NCI-H2029 (cell line): ENCODE results near the gene CLDND2.

Experiments
- DNase-seq: peaks from one replicate; lab custom pipeline; 2025; lab: John Stamatoyannopoulos, UW

Gene CLDND2

GRCh38 chr19:51331193-51331592 lies 37.6 kb downstream of the CLDND2 start:
- no peak for DNase-seq

GRCh38 chr19:51330366-51330765 lies 38.4 kb downstream of the CLDND2 start:
- DNase-seq, result no peak

DNA sequence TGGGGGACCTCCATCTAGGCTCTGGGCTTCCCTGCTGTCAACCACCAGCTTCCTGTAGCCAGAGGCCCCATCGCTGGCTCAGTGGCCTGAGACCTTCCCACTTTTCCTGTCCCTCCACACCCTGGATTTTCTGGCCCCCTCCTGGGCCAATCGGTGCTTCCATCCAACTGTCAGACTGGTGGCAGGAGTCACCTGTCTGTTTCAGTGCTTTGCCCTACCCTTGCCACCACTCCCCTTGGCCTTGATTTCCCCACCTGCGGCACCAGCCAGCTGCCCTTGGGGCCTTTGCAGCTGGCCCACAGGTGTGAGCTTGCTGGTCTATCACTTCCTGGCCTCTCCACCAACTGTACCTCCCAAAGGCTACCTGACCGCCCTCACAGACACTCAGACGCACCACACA lies 39.4 kb downstream of the CLDND2 start:
- DNase-seq, result no peak

DNA sequence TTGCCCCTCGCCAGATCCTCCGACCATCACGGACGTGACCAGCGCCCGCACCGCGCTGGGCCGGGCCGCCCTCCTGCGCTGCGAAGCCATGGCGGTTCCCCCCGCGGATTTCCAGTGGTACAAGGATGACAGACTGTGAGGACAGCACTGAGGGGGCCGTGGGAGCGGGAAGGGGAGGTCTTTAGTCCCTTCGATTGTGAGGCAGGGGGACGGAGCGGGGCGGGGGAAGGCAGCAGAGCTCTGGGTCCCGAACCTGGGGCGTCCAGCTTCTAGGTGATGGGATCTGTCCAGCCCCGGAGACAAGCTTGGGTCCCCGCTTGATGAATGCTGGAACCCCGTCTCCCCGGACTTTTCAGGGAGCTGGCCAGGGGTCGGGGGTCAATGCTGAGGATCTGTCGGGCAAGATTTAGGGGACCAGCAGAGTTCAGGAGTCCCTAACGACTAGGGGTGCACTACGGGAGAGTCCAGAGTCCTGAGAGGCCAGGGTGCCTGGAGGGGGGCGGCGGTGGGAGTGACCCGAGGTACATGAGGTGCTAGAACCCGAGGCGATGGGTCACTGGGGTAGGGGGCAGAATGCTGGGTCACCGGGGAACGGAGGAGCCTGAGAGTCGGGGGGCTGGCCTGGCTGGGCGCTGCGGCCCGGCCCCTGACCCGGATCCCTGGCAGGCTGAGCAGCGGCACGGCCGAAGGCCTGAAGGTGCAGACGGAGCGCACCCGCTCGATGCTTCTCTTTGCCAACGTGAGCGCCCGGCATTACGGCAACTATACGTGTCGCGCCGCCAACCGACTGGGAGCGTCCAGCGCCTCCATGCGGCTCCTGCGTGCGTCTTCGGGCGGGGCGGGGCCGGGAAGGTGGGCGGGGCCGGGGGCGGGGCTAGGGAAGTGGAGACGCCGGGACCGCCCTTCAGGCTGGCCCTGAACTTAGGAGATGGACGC lies 41.5 kb downstream of the CLDND2 start:
- DNase-seq, result no peak

DNA sequence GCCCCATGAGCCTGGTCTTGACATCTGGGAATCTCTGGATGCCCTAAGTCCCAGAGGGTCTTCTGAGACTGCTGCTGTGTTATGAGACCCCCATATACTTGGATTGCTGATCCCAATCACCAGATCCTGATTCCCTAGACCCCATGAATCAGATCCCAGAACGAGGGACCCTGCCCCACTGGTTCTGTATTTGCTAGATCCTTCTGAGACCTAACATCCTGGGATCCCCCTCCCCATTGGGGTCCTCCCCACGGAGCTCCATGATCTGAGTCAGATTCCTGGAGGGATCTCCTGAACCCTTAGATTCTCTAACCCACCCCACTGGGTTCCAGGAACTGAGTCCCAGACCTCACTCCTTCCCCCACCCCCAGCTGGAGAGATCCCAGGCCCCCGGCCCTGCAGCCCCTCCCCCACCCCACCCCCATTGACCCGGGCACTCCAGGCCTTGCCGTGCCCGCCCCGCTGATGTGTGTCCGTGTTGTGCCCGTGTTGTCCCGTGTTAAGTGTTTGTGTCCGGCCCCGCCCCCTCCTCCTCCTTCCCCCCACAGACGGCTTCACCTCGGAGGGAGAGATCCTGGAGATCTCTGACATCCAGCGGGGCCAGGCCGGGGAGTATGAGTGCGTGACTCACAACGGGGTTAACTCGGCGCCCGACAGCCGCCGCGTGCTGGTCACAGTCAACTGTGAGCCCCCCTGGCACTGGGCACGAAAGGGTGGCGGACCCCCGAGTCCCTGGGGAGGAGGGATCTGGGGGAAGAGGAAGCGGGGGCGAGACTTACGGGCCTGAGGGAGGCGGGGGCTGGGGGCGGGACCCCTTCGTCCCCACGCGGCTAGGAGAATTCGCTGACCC lies 42.4 kb downstream of the CLDND2 start:
- DNase-seq, result no peak

DNA sequence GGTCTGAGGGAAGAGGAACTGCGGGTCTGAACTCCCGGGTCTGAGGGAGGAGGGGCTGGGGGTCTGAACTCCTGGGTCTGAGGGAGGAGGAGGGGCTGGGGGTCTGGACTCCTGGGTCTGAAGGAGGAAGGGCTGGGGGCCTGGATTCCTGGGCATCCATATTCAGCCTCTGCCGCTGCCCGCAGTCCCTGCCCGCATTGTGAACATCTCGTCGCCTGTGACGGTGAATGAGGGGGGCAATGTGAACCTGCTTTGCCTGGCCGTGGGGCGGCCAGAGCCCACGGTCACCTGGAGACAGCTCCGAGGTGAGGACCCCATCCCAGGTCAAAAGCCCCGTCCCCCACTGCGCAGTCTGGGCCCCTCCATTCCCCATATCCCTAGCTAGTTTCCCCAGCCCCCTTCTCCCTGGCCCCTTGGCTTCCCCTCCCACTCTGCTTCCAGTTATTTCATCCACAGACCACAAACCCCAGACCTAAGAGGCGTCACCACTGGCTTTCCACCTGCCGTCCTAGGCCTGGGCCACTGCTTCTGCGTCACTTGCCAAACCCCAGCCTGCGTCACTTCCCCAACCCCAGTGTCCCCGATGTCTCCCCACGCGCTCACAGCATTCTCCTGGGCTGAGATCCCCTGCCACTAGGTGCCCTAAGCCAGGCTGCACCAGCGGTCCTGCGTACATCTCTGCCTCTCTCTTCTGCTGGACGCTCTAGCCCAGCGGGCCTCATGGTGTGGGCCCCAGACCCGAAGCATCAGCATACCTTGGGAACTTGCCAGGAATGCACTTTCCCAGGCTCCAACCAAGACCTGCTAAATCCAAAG lies 43.4 kb downstream of the CLDND2 start:
- no peak for DNase-seq

- no peak for DNase-seq
These were observed 44.7 kb downstream of the CLDND2 start for GRCh38 chr19:51324167-51324481.

DNA sequence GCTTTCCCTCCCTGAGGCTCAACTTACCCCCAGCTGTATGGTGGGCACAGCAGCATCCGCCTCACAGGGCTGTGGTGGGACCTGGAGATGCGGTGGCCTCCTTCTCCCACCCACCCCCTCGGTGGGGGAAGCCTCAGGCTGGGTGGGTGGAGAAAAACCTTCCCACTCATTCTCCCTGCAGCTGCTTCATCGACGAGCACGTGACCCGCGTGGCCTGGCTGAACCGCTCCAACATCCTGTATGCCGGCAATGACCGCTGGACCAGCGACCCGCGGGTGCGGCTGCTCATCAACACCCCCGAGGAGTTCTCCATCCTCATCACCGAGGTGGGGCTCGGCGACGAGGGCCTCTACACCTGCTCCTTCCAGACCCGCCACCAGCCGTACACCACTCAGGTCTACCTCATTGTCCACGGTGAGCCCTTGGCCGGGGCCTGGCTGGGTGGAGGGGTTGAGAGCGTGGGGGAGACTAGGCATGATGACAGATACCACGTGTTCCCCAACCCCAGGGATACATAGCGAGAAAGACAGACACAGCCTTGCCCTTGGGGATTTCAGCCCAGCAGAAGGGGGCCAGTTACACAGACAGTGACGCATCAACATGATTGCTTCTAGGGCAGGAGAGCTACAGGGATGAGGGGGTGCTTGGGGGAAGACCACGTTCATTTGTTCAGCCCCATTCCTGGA lies 45.2 kb downstream of the CLDND2 start:
- no peak for DNase-seq

GRCh38 chr19:51321799-51322198 lies 47.0 kb downstream of the CLDND2 start:
- no peak for DNase-seq

GRCh38 chr19:51320280-51320657 lies 48.5 kb downstream of the CLDND2 start:
- no peak for DNase-seq

GRCh38 chr19:51319649-51320279 lies 49.0 kb downstream of the CLDND2 start:
- no peak for DNase-seq

DNA sequence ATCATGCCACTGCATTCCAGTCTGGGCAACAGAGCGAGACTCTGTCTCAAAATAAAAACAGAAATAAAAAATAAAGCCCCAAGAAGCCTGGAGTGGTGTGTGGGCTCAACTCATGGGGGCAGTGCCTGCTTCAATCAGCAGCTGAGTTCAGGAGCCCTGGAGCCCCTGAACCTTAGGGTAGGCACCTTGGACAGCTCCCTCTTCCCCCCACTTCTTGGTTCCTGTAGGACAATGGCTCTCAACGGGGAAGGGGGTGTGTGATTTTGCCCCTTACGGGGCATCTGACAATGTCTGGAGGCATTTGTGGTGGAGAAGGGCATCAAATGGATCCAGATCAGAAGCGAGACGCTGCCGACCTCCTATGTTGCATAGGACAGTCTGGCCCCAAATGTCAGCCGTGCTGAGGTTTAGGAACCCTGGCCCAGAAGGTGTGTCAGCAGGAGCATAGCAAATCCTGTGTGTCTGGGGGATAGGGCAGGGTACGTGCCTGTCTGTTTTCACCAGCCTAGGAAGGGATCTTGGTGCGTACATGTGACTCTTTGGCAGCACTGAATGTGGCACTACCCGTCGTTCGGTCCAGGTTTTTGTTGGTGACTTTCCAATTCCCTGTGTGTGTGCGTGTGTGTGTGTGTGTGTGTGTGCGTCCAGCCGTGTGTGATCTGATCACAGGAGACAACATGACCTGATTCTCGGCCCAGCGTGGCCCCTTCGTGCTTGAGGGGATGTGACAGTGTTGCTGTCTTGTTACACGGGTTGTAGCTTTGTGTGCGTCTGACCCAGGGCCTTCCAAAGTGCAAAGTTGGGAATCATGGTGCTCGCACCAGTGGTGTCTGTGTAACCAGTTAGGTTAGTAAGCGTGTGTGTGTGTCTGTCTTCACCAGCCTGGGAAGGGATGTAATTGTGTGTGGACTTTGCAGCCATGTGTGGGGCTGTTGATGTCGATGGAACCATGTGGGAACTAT lies 49.8 kb downstream of the CLDND2 start:
- DNase-seq, result no peak

DNA sequence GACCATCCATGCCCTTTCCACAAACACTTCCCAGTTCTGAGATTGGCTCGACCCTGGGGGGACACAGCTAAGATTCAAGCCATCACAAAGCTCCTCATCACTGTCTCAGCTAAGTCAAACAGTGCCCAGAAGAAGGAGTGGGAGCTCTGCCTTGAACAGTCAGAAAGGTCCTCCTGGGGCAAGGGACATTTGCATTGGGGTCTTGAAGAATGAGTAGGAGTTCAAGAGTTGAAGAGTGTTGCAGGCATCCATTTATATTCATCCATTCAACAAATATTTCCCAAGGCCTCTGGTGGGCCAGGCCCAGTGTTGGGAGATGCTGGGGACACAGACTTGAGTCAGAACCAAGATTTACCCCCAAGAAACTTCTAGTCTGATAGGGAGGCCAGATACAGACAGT lies 50.8 kb downstream of the CLDND2 start:
- DNase-seq, result no peak

- no peak for DNase-seq
These were observed 51.4 kb downstream of the CLDND2 start for GRCh38 chr19:51317376-51317775.
